GM12872 (cell line): ENCODE data around the gene KISS1R.

Experiments
- TF ChIP-seq, protein P1 (sequence below): IDR thresholded peaks from 3 replicates; pipeline ENCODE4 v1.5.1; 2011; ENCODE audit warnings: low read depth, mild to moderate bottlenecking, low read length, moderate library complexity; ENCODE audit not compliant: insufficient read depth

The KISS1R gene

DNA sequence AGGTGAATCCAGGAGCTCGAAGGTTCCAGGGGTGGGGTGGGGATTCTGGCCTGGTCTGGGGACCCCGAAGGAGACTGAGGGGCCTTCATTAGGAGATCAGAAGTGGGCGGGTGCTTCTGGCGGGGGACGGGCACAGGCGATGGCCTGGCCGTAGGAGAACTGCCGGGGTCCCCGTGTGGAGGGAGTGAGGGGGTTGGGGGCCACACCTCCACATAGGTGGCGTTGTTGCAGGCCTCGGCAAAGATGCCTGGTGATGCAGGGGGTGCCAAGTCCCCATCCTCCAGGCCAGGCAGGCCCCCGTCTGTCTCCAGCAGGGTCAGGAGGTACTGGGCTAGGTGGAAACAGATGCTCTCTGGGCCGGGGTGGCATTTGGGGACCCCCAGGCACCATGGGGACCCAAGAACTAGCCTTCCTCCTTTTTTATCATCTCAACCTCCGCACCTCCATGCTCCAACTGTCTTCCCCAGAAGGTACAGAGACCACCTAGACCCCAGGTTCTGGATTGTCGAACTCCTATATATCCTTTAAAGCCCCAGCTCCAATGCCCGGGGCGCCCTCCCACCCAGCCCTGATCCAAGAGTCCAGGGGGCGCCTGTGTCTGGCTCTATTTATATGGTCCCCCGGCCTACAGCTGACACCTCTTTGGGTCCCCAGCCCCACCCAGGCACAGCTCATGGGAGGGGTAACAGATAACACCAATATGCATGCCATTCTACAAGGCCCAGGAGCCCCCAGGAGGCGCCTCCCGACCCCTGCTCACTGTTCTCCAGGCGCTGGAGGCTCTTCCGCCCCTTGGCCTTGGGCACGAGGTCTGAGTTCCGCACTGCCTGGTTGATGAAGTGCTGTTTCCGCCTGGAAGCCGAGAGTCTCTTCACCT lies 15.7 kb upstream of the KISS1R start:
- TF ChIP-seq, protein P1, sequence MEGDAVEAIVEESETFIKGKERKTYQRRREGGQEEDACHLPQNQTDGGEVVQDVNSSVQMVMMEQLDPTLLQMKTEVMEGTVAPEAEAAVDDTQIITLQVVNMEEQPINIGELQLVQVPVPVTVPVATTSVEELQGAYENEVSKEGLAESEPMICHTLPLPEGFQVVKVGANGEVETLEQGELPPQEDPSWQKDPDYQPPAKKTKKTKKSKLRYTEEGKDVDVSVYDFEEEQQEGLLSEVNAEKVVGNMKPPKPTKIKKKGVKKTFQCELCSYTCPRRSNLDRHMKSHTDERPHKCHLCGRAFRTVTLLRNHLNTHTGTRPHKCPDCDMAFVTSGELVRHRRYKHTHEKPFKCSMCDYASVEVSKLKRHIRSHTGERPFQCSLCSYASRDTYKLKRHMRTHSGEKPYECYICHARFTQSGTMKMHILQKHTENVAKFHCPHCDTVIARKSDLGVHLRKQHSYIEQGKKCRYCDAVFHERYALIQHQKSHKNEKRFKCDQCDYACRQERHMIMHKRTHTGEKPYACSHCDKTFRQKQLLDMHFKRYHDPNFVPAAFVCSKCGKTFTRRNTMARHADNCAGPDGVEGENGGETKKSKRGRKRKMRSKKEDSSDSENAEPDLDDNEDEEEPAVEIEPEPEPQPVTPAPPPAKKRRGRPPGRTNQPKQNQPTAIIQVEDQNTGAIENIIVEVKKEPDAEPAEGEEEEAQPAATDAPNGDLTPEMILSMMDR, result no peak

DNA sequence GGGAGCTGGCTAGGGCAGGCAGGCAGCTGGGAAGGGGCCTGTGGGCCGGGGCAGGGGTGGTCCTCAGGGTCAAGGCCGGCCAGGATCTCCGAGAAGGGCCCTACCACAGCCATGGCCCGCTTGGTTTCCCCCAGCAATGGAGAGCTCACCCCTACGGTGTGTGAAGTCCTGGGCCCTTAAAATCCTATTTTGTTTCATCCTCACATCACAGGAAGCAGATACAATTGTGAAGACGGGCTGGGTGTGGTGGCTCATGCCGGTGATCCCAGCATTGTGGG lies 15.1 kb upstream of the KISS1R start:
- TF ChIP-seq, protein P1, result no peak

DNA sequence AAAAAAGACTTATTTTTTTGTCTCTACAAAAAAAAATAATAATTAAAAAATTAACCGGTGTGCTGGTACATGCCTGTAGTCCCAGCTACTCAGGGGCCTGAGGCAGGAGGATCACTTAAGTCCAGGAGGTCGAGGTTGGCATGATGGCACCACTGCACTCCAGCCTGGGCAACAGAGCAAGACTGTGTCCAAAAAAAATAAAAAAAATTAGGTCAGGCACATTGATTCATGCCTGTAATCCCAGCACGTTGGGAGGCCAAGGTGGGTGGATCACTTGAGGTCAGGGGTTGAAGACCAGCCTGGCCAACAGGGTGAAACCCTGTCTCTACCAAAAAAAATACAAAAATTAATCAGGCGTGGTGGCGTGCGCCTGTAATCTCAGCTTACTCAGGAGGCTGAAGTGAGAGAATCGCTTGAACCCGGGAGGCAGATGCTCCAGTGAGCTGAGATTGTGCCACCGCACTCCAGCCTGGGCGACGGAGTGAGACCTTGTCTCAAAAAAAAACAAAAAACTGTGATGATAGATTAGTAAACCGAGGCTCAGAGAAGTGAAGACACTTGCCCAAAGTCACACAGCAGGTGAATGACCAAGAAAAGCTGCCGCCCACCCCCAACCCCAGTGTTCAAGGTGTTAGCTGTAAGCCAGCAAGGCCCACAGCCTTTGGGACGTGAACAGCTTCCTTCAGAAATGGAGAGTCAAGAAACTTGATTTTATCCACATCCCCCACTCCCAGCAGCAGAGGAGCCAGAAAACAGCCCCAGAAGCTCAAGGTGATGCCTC lies 14.5 kb upstream of the KISS1R start:
- TF ChIP-seq, protein P1, result no peak

DNA sequence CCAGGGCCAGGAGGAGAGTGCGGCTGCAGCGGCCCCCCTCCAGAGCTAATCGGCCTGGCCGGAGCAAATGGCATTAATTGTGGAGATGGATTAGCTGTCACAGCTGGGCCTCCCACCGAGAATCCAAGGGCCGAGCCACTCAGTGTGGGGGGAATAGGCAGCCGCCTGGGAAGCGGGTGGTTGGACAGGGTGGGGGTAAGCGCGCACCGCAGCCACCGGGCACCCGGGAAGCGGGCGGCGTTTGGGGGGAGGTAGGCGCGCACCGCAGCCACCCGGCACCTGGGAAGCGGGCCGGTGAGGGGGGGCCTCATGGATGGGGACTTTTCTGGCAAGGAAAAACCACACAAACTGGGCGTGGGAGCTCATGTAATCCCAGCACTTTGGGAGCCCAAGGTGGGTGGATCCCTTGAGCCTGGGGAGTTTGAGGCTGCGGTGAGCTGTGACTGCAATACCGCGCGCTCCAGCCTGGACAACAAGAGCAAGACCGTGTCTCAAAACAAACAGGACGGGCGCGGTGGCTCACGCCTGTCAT lies 13.8 kb upstream of the KISS1R start:
- TF ChIP-seq, protein P1, result no peak

DNA sequence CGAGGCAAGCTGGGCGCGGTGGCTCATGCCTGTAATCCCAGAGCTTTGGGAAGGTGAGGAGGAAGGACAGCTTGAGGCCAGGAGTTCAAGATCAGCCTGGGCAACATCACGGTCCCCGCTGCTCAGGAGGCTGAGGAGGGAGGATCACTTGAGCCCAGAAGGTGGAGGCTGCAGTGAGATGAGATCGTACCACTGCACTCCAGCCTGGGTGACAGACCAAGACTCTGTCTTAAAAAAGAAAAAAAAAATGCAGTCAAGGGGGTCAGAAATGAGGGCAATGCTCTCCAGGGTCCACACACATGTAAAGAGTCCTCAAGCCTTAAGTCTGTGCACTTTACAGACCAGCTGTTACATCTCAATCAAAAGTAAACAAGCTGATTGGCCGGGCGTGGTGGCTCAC lies 12.6 kb upstream of the KISS1R start:
- TF ChIP-seq, protein P1, result no peak

DNA sequence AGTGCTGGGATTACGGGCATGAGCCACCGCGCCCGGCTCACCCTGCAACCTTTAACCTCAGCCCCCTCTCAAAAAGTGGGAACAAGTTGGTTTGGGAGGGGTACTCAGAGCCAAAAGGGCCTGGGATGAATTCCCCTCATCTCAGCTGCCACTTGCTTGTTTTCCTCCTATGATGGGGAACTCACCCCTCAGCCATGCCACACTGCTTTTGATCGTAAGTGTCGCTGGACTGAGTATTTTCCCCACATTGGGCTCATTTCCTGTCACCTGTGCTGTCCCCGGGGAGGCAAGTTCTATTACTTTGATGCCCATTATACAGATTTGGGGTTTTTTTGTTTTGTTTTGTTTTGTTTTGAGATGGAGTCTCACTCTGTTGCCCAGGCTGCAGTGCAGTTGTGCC lies 10.7 kb upstream of the KISS1R start:
- TF ChIP-seq, protein P1, result no peak

DNA sequence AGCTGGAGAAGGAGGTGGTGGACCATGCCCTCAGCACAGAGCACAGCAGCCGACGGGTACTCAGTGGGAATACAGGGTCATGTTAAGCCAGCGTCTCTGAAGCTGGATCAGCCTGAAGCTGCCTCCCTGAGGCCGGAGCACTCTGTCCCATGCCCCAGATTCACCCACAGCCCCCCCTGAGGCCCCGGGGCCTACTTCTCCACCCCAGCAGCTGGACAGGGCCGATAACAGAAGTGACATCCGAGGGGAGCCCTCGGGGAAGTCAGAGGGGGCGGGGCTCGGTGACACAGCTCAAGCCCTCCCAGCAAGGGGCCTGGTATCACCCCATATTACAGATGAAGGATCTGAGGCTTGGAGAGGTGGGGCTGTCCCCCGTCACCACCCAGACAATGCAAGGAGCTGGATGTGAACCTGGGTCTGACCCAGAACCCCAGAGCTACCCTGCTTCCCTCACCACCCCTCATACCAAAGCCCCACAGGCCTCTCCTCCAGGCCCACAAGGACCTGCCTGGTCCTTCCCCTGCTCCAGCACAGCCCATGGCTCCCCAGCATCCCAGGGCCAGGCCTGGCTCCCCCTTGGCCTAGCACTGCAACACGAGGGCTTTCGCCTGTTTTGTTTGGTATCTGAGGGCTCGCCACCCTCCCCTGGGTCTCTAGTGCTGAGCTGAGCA lies 9.8 kb upstream of the KISS1R start:
- TF ChIP-seq, protein P1, result no peak
